DOHH2 (cell line): ENCODE measurements around the gene OGG1.

Experiments used
- EZH2phosphoT487 ChIP-seq: fragments of 200-600 bp; sonication (generic); IDR thresholded peaks from 2 replicates; pipeline ENCODE4 v1.6.1; 2017; ENCODE audit warnings: borderline replicate concordance, mild to moderate bottlenecking, antibody characterized with exemption, low read length, moderate library complexity, mixed read lengths
- TF ChIP-seq, protein P1 (sequence below): fragments of 200-600 bp; sonication (generic); IDR thresholded peaks from one replicate; pipeline ENCODE4 v1.5.1; 2014; ENCODE audit warnings: antibody characterized with exemption, mild to moderate bottlenecking, low read depth, low read length; ENCODE audit not compliant: poor library complexity, severe bottlenecking

DNA sequence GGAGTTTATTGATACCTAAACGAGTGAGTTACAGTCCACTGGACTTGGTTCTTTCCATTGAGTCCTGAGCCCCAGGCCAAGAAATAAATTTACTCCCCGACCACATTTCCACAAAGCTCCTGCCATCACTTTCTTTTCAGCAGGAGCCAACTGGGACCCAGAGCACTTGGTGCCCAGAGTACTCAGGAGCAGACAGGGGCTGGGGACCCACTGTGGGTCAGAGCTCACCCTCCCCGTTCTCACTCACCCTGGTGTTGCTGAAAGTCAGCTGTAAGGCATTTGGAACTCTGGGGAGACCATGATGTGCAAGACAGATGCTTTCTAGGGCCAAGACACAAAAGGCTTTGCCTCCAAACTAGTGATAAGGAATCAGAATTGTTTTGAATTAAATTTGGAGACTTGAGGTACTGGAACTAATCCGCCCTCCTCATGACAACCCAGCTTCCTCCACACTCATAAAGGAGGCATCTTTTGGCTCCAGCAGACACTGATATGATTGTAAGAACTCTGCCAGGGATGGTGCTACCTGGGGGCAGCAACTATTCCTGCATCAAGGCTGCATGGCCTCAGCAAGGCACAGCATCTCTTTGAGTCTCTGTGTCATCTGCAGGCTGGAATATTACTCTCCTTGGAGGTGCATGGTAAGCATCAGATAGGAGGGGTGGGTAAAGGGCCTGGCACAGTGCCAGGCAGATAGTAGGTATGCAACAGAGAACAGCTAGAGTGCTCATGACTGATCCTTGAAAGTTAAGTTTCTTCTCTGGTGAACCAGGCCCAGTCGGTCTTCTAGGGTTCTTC is 27.3 kb downstream of the OGG1 start:
- TF ChIP-seq, protein P1, sequence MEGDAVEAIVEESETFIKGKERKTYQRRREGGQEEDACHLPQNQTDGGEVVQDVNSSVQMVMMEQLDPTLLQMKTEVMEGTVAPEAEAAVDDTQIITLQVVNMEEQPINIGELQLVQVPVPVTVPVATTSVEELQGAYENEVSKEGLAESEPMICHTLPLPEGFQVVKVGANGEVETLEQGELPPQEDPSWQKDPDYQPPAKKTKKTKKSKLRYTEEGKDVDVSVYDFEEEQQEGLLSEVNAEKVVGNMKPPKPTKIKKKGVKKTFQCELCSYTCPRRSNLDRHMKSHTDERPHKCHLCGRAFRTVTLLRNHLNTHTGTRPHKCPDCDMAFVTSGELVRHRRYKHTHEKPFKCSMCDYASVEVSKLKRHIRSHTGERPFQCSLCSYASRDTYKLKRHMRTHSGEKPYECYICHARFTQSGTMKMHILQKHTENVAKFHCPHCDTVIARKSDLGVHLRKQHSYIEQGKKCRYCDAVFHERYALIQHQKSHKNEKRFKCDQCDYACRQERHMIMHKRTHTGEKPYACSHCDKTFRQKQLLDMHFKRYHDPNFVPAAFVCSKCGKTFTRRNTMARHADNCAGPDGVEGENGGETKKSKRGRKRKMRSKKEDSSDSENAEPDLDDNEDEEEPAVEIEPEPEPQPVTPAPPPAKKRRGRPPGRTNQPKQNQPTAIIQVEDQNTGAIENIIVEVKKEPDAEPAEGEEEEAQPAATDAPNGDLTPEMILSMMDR = no peak
- TF ChIP-seq EZH2phosphoT487 = no peak
